ENCODE measurements around the gene LAMC1.
"Not testable (repeated sequence)": the region's sequence is repeated elsewhere in the genome, so short reads cannot be mapped to it uniquely, and the experiment has no call there.

LAMC1 gene

DNA sequence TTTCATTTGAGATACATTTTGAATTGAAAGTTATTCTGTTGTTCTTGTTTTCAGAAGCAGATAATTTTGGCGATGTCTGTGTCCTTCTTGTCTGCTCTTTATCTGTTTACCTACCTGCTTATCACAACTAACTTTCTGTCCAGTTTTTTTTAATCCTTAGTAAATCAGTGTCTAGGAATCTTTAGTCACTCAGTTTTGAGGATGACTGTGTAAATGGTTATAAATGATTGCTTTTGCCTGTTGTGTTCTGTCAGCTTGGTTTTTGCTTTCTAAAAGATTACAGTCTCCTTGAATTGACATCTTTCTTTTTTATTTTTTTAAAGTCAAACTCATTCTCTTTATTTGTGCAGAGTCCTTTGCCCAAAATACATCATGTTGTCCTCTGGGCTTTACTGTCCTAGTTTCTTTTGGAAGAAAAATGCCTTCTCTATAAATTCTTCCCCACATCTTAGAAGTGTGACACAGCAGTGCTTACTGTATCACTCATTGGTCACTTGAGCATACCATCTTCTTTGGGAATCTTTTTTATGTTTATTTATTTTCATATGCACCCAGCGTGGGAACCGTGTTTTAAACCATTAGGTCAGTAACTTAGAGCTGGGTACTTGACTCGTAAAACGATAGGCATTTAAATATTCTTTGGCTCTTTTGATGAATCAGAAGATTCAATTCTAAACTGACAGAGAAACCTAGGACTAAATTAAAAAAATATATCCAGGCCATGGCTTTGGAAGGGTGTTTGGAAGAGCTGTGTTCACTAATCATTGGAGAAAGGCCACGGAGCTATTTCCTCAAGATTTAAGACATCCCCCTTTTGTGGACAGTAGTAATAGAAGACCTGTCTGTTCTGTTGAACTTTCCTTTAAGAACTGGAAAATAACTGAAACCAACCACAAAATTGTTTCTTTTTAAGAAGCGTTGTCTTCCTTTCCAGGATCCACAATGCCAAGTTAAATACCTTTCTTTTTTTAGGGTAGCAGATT is 20.9 kb downstream of the LAMC1 start:
- no peak for DNase-seq (ENCODE audit: low read depth in 2 of 2)

DNA sequence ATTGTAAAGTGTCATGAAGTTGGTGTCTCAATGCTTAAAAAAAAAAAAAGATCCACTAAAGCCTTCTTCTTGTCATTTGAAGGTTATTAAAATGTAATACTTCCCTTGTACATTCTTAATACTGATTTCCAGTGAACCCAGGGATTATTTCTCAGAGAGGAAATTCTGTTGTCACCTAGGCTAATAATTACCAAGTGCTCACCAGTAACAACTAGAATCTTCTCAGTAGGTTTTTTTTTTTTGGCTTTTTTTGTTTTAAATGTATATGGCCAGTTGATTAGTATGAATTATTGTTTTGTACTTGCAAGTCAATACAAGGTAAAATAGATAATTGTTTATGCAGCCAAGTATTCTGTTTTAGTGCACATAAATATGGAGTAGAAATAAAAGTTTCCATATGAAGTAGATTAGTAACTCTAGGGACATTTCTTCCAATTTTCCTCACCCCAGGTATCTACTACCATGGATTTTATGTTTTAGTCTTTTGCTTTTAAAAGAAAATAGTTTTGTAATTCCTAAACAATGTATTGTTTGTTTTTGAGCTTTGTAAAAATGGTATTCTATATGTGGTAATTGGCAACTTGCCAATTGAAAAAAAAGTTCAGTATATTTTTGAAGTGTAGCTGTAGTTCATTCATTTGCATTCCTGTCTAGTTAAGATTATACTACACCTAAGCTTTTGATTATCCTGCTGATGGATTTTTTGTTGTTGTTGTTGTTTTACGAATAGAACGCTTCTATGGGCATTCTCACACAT is 21.9 kb downstream of the LAMC1 start:
- no peak for DNase-seq (ENCODE audit: low read depth in 2 of 2)

DNA sequence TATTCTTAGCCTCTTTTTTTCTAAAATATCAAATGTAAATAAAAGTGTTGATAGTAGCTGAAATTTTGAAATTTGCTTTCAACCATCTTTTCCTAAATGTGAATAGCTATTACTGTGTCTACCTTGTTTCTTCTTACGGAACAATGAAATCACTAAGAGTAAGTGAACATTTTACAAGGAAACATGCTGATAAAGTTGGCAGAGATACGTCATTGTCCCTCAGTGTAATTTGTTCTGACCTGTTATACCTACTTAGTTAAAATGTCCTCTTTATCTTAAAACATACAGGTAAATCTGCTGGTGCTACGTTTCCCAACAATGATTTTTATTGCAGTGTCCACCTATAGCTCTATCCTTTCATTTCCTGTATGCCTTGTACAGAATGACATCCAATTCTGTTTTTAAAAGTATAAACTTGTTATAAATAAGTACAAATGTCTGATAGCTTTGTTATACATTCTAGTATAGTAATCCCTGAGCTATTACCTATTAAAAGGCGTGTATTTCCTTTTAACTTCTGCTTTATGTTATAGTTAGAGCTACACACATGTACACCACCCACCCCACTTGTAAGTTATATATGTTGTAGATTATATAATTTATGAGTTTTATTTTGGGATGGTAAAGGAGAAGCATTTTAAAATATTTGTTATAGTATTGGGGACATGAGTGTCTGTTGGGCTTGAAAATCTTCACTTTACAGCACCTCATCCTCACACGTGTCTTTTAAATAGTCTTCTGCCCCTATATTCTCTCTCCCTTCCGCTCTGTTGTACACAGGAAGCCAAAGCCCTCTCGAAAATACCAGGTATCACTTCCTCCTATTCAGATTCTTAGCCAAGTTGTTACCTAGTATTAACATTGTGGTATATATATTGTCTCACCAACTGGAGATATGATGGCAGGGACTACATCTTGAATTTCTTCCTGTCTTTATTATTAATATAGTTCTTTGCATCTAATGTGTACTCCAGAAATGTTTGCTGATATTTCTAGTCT is 25.2 kb downstream of the LAMC1 start:
- no peak for DNase-seq (ENCODE audit: low read depth in 2 of 2)

DNA sequence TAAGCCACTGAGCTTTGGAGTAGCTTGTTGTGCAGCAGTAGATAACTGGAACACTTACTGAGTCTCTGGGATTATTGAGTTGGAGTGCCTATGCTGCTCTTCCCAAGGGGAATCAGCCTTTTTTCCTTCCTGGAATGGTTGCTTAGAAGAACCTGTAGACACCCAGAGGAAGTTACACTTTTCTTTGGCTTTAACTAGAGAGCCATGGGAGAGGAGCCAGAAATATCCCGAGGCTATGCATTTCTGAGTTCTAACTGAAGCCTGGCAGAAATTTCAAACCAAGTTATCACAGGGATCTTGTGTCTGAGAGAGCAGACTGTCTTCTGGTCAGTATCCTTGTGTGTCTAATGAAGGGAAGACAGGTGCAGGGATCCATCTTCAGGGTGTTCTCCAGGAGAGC is 28.3 kb downstream of the LAMC1 start:
- no peak for DNase-seq (ENCODE audit: low read depth in 2 of 2)

DNA sequence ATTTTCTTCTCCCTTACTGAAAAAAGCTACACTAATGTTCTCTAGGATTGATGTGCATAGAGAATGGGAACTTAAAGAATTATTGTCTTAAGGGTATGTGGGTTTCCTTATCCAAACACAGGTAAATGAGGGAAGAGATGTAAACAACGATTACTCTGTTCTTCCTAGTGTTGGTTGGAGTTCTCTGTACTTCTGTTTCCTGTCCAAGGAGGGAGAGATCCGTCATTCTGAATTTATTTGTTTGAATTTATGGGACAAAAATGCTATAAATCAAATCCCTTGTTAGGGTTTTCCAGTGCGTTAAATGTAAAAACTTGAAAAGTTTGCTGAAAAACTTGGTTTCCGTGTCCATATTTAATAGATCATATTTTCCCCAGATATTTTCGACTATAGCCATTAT is 29.6 kb downstream of the LAMC1 start:
- no peak for DNase-seq (ENCODE audit: low read depth in 2 of 2)

DNA sequence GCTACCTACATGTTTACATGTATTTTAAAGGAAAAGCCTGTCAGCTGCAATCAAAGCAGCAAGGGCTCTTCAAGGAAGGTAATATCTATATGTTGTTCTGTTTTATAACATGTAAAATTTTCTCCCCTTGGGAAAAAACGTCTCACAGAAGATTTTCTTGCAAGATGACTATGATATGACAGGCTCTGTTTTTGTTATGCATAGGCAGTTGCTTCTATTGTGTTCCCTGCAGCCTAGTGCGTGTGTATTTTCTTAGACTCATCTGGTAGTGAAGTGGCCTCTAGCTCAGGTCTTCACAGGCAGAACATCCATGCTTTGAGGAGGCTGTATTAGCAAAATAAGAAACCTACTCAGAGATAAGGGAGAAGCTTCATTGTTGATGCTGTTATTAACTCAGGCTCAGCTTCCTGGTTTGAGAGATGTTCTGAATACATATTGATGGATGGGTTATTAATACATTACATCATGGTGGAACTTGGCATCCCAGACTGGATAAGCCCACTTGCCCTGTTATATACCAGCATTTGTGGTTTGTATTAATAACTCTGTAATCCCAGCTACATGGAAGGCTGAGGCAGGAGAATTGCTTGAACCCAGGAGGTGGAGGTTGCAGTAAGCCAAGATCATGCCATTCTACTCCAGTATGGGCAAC is 35.8 kb downstream of the LAMC1 start:
- no peak for DNase-seq (ENCODE audit: low read depth in 2 of 2)

DNA sequence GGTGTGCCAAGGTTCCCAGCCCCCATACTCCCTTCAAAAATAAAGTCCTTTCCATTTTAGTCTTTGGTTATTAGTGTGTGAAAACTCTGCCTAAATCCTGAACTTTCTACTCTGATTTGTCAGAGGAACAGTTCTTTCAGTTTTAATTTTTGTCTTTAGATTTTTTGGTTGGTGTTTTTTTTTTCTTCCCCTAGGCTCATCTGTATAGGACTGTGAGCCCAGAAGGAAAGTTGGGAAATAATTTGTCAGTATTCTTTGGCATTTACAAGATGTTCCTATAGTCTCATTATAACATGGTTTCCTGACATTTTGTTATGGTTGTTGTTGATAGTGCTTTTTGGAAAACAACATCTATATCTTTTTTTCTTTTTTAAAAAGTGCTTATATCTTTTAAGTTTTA is 38.0 kb downstream of the LAMC1 start:
- DNase-seq (ENCODE audit: low read depth in 2 of 2), result no peak

DNA sequence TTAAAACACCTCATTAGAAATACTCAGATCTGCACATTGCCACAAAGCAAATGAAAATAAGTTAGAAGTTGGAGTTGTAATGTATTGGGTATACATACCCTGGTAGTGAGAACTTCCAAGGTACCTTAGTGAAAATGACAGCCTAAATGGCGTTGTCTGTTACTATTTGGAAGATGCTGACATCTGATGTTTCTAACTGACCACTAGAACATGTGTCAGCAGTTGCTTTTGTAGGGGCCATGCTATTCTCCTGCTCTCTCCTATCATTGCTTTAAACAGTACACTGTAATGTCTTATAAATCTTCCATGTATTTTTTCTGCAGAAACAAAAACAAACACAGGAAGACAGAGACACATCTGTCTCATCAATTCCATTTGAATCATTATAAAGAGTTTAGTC is 40.1 kb downstream of the LAMC1 start:
- DNase-seq (ENCODE audit: low read depth in 2 of 2), result no peak

DNA sequence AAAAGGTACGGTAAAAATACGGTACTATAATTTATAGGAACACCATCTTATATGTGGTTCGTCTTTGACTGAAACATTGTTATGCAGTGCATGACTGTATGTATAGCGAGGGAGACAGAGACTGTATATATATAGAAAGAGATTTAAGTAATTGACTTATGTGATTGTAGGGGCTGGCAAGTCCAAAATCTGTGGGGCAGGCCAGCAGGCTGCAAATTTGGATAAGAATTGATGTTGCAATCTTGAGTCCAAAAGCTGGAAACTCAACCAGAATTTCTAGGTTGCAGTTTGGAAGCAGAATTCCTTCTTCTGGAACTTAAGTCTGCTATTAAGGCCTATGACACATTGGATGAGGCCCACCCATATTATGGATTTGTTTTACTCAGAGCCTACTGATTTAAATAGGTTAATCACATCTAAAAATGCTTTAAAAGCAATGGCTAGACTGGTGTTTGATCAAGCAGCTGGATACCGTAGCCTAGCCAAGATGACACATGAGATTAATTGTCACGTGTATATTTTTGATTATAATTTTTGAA is 42.0 kb downstream of the LAMC1 start:
- DNase-seq (ENCODE audit: low read depth in 2 of 2), result no peak

DNA sequence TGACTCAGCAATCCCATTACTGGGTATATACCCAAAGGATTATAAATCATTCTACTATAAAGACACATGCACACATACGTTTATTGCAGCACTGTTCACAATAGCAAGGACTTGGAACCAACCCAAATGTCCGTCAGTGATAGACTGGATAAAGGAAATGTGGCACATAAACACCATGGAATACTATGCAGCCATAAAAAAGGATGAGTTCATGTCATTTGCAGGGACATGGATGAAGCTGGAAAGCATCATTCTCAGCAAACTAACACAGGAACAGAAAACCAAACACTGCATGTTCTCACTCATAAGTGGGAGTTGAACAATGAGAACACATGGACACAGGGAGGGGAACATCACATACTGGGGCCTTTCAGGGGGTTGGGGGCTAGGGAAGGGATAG is 43.2 kb downstream of the LAMC1 start:
- DNase-seq (ENCODE audit: low read depth in 2 of 2), result not testable (repeated sequence)

DNA sequence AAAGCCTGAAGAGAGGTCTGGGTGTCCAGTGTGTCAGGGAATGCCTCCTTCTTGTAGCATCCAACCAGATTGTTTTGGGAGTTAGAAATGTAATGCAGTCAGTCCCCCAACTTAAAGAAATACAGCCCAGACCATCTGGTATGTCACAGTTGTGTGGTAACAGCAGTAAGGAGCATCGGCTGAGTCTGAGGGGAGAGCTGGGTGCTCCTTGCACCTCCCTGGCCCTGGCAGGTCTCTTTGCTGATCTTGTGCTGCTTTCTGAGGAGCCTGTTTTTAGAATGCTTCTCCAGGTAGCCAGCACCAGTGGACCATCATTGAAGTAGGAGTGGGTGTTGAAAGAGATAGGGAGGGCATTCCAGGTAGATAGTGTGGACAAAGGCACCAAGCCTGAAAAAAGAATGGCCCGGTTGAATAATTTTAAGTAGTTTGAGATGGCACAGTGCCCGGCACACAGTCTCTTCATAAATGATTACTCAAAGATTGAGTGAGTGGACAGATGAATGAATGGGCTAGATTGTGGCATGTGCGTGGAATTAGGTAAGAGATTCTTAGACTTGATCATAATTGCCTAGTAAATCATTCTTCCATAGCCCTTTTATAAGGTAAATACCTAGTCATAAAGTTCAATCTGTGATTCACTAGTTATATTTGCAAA is 46.5 kb downstream of the LAMC1 start:
- no peak for DNase-seq (ENCODE audit: low read depth in 2 of 2)

DNA sequence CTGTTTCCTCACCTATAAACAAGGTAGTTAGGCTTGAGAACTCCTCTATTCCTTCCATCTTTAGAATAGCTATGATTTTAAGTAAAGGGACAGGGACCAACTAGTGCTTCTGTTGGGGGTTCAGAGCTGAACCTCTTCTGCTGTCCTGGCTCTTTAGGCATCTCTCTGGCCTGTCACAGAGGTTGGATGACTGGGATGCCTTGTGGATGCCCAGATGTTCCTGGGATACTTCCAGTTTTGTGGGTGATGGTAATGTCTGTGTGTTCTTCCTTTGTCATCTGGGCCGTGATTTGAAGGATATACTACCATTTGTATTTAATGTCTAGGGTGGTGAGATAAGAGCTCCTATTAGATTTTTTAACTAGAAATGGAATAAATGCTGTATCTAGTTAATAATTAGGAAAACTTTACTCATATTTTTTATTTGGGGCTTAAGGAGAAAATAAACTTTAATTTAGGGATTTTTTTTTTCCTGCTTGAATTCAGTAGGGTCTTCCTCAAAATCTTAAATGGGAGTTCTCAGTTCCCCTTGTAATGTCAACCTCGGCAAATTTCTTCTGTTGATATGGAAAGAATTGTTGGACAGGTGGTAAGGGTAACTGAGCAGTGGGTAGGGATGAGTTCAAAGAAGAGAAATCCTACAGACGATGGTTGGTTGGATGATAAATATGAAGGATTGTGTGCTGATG is 47.2 kb downstream of the LAMC1 start:
- no peak for DNase-seq (ENCODE audit: low read depth in 2 of 2)

DNA sequence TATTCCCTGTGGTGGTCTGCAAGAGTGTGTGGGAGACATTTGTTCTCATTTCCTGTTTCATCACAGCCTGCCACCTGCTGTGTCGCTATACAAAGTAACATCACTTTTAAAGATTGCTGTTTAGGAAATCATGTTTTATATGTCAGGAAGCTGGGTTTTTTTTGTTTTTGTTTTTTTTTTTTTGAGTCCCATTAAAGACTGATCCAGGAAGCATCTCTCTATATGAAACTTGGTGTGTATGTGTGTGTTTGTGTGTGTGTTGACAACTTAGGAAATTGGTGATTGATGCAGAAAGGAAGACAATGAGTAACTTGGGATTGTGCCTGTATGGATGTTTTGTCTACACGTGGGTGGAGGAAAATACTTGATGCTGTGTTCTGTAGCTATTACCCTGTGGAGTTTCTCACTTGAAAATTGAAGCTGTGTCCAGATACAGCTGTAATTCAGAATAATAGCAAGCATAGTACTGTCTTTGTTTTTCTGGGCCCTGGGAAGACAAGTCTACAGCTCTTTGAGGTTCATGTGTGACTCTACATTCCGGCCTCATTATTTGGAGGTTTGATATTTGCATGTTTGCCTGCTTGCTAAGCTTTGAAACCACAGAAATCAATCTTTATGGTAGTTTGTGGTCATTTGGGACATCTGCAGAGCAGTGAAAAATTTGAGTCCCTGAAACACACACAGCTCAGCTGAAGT is 47.9 kb downstream of the LAMC1 start:
- peak; percentile 76 to 83 for DNase-seq (ENCODE audit: low read depth in 2 of 2)

DNA sequence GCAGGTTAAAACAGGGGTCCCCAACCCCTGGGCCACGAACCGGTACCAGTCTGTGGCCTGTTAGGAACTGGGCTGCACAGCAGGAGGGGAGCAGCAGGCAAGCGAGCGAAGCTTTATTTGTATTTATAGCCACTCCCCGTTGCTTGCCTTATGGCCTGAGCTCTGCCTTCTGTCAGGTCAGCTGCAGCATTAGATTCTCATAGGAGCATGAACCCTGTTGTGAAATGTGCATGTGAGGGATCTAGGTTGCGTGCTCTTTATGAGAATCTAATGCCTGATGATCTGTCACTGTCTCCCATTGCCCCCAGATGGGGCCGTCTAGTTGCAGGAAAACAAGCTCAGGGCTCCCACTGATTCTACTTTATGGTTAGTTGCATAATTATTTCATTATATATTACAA is 49.4 kb downstream of the LAMC1 start:
- DNase-seq (ENCODE audit: low read depth in 2 of 2), result not testable (repeated sequence)

DNA sequence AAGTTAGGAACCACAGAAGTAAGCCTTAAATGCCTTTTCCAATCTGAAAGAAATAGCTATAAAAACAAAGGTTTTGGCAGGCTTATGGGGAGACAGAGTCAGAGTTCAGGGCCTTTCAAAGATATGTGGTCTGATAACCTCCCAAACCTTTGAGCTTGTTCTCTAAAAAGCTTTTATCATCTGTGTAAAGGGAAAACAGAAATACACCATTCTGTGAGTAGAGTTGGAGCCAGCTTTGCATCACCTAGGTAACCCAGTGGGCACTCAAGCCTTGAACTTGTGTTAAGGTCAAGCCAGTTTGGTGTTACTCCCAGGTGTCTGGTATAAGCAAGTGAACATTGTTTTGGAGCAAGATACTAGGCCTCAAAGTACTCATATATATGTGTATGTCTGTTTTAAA is 50.1 kb downstream of the LAMC1 start:
- DNase-seq (ENCODE audit: low read depth in 2 of 2), result no peak

DNA sequence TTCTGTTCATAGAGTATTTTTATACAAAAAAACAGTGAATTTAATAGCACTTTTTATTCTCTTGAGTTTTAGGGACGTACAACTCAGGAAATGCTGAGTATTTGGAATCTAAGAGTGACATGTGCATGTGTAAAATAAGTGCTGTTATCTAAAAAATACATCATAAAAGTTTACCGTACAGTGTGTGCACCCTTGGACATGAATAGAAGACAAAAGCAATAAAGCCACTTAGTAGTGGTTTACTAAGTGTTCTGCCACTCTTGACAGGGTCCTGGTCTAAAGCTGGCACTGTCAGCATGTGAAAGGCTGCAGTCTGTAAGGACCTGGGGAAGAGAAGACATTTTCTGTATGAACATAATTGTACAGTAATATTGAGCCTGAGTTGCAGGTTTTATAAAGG is 51.0 kb downstream of the LAMC1 start:
- no peak for DNase-seq (ENCODE audit: low read depth in 2 of 2)

DNA sequence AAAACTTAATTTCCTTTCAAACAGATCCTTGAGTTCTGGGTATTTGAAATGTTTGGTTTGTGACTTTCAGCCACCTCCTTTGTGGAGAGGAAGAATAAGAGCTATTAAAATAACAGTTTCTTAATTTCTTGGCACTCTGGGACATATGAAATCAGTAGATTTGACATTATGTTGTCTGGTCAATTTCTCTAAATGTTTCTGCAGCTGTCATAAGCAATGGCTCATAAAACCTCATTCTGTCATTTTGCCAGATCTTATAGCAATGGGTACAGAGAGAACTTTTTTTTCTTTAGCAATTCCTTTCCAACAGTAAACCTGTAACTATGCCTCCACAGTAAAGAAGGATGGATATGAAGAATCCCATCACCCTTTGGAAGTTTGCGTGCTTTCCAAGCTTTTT is 52.6 kb downstream of the LAMC1 start:
- no peak for DNase-seq (ENCODE audit: low read depth in 2 of 2)

DNA sequence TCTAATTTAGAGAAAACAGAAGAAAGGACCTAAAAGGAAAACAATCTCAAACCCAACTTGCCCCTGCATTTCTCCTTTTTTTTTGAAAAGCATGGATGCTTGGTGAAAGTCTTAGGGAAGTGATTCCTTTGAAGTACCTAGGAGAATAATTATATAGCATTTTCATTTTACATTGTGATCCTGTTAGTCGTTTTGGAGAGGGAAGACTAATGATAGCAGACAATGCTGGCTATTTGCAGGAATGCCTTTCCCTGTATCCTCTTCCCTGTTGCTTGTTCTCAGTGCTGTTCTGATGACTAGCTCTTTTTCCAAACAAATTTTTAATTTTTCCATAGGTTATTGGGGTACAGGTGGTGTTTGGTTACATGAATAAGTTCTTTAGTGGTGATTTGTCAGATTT is 53.9 kb downstream of the LAMC1 start:
- DNase-seq (ENCODE audit: low read depth in 2 of 2), result no peak

DNA sequence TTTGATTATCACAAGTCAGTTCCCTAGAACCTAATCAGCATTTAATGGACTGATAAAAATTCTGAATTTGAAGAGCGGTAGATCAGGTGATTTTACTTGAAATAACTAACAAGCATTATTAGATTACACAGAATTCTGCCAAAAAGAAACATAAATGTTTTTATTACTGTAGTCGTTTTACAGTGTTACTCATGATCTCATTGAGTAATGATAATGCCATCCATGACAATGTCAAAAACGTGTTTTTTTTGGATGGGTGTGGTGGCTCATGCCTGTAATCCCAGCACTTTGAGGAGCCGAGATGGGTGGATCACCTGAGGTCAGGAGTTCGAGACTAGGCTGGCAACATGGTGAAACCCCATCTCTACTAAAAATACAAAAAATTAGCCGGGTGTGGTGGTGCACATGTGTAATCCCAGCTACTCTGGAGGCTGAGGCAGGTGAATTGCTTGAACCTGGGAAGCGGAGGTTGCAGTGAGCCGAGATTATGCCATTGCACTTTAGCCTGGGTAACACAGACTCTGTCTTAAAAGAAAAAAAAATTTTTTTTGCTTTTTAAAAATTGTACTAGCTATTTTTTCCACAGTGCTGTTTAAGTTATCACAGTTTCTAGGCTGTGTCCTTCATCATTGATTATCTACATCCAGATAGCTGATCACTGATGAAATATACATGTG is 56.6 kb downstream of the LAMC1 start:
- no peak for DNase-seq (ENCODE audit: low read depth in 2 of 2)

Measured in fibroblast of skin of left biceps (primary cell).